A673 (cell line): ENCODE results near the gene CCR4.

ENCODE experiments used
- EZH2 ChIP-seq: fragments of 200-600 bp; sonication (generic); IDR thresholded peaks from 2 replicates; pipeline ENCODE4 v1.6.1; 2017; ENCODE audit warnings: borderline replicate concordance, low read depth, mild to moderate bottlenecking, mixed read lengths, antibody characterized with exemption, low read length; ENCODE audit not compliant: poor library complexity, severe bottlenecking
- TF ChIP-seq, protein P1 (sequence below): fragments of 300-800, 200-600 bp; sonication (generic); conservative IDR thresholded peaks from 2 replicates; pipeline ENCODE4 v1.5.1; 2017; ENCODE audit warnings: low read depth, mild to moderate bottlenecking, antibody characterized with exemption, low read length, moderate library complexity, mixed read lengths

DNA sequence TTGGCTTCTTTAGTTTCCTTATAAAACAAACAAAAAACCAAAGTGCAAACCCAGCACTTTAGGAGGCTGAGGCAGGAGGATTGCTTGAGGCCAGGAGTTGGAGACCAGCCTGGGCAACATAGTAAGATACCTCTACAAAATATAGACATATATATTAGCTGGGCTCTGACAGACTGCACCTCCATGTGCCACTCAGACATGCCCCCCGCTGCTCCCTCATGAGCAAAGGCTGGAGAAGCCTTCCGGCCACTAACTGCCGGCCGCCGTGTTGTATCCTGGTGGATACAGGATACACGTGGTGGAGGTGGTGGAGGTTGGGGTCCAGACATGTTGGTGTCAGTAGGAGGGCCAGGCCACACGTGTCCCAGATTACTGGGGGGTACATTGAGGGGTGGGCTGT lies 29.4 kb upstream of the CCR4 start:
- TF ChIP-seq, protein P1, sequence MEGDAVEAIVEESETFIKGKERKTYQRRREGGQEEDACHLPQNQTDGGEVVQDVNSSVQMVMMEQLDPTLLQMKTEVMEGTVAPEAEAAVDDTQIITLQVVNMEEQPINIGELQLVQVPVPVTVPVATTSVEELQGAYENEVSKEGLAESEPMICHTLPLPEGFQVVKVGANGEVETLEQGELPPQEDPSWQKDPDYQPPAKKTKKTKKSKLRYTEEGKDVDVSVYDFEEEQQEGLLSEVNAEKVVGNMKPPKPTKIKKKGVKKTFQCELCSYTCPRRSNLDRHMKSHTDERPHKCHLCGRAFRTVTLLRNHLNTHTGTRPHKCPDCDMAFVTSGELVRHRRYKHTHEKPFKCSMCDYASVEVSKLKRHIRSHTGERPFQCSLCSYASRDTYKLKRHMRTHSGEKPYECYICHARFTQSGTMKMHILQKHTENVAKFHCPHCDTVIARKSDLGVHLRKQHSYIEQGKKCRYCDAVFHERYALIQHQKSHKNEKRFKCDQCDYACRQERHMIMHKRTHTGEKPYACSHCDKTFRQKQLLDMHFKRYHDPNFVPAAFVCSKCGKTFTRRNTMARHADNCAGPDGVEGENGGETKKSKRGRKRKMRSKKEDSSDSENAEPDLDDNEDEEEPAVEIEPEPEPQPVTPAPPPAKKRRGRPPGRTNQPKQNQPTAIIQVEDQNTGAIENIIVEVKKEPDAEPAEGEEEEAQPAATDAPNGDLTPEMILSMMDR: no peak
- TF ChIP-seq EZH2: no peak
